Mesothelial cell of epicardium (in vitro differentiated cells): ENCODE measurements around the gene ABCA13. TPM values are rescaled to one million over a fixed set of nuclear protein-coding genes. Genes with fewer than 3 reads are reported as not detected.

ENCODE experiments used
- DNase-seq, 2 experiments: peaks; one replicate each; pipeline ENCODE4 v3.0.0; 2021; ENCODE audit warnings: low spot score in 2 of 2; ENCODE audit not compliant: unreplicated experiment in 2 of 2
- H3K27ac Mint-ChIP-seq: 2 replicates; pipeline ENCODE4 v1.8.0; 2021; ENCODE audit warnings: mixed read lengths
- H3K27me3 Mint-ChIP-seq: 2 replicates; pipeline ENCODE4 v1.8.0; 2021; ENCODE audit warnings: low read depth, mixed read lengths
- H3K36me3 Mint-ChIP-seq: 2 replicates; pipeline ENCODE4 v1.8.0; 2021; ENCODE audit warnings: mixed read lengths
- H3K4me1 Mint-ChIP-seq: 2 replicates; pipeline ENCODE4 v1.8.0; 2021; ENCODE audit warnings: mixed read lengths
- H3K4me3 Mint-ChIP-seq: 2 replicates; pipeline ENCODE4 v1.8.0; 2021; ENCODE audit warnings: mild to moderate bottlenecking, moderate library complexity, mixed read lengths
- H3K9me3 Mint-ChIP-seq: 2 replicates; pipeline ENCODE4 v1.8.0; 2021; ENCODE audit warnings: mixed read lengths
- total RNA-seq: library from RNA; stranded (reverse); gene quantifications from 3 replicates; pipeline ENCODE4 v1.2.1, GENCODE V29; 2021
- TF ChIP-seq, protein P1 (sequence below): fragments of 200-600 bp; sonication (generic); IDR thresholded peaks from one replicate; pipeline ENCODE4 v1.5.0; 2021; ENCODE audit warnings: antibody characterized with exemption; ENCODE audit not compliant: unreplicated experiment

Gene ABCA13
- total RNA-seq, 1 donor from 2014 or later = 0.29 TPM

DNA sequence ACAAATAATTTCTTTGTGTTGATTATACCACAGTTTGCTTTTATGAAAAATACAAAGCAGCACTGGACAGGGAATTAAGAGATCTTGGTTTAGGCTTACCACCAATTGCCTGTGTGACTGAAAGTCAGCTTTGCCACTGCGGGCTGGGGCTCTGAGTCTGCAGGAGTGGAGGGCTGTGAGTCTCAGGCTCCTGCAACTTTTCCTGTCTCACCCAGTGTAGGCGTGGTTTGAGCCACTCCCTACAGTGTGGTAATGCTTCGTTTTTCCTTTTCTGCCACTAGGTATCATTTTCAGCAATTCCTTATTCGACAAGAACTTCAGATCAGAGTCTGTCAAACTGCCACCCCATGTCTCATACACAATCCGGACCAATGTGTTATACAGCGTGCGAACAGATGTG is 180.6 kb downstream of the ABCA13 start:
- TF ChIP-seq, protein P1, sequence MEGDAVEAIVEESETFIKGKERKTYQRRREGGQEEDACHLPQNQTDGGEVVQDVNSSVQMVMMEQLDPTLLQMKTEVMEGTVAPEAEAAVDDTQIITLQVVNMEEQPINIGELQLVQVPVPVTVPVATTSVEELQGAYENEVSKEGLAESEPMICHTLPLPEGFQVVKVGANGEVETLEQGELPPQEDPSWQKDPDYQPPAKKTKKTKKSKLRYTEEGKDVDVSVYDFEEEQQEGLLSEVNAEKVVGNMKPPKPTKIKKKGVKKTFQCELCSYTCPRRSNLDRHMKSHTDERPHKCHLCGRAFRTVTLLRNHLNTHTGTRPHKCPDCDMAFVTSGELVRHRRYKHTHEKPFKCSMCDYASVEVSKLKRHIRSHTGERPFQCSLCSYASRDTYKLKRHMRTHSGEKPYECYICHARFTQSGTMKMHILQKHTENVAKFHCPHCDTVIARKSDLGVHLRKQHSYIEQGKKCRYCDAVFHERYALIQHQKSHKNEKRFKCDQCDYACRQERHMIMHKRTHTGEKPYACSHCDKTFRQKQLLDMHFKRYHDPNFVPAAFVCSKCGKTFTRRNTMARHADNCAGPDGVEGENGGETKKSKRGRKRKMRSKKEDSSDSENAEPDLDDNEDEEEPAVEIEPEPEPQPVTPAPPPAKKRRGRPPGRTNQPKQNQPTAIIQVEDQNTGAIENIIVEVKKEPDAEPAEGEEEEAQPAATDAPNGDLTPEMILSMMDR = no peak
- Mint-ChIP-seq H3K4me3 (no peak overlapping the region), H3K4me1 (peaks cover 10% of the 10 kb centered on the region), H3K36me3 (no peaks in the 10 kb centered on the region), H3K27me3 (peaks cover 29% of the 10 kb centered on the region), H3K27ac (no peak overlapping the region), H3K9me3 (no peaks in the 10 kb centered on the region)
- DNase-seq = no peak

DNA sequence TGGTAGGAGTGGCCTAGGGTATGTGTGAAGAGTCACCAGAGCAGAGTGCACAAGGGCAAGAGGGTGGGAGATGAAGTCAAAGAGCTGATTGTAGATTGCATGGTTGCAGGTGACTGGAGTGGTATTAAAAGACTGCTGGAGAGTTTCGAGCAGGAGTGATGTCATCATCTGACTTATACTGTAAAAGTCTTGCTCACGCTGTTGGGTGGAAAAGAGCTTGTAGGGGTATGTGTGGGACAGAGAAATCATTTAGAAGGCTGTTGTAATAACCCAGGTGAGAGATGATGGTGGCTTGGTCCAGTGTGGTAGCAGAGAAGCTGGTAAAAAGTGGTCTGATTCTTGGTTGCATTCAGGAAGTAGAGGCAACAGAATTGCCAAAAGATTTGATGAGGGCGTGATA is 184.1 kb downstream of the ABCA13 start:
- Mint-ChIP-seq H3K4me1 (no peaks in the 10 kb centered on the region), H3K4me3 (no peak overlapping the region), H3K9me3 (no peaks in the 10 kb centered on the region), H3K36me3 (no peaks in the 10 kb centered on the region), H3K27ac (no peak overlapping the region), H3K27me3 (peaks cover 42% of the 10 kb centered on the region)
- TF ChIP-seq, protein P1 = no peak
- DNase-seq = no peak

DNA sequence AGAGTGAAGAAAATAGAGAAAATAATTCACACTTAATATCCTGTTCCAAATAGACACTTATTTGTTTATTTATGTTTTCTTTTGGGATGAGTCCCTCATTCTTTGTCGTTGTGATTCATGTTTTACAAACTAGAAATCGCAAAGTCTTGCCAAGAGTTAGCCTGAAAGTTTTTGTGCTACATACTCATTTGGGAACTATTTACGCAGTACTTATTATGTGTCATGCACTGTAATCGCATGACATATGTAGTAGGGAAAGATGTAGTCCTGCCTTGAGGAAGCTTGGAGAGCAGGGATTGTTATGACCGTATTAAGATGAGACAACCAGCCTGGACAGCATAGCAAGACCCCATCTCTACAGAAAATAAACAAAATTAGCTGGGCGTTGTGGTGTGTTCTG is 189.3 kb downstream of the ABCA13 start:
- Mint-ChIP-seq H3K27me3 (peaks cover 39% of the 10 kb centered on the region), H3K4me1 (no peaks in the 10 kb centered on the region), H3K27ac (no peak overlapping the region), H3K9me3 (no peaks in the 10 kb centered on the region), H3K36me3 (no peaks in the 10 kb centered on the region), H3K4me3 (no peak overlapping the region)
- TF ChIP-seq, protein P1 = no peak
- no peak for DNase-seq

DNA sequence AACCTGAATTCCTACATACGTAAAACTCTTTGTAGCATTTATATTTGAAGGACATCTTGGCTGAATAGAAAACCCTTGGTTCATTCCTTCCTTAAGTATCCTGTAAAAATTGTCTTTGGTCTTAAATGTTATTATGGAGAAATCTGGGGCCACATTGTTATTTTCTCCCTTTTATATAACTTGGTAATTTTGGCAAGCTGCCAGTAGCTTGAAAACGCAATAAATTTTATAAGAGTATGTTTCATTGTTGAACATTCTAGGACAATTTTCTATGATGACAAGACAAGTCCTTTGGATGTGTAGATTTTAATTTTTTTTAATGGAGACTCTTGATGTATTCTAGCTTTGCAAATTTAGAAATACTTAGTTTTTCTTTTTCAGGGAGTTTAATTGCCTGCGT is 191.9 kb downstream of the ABCA13 start:
- Mint-ChIP-seq H3K27me3 (peaks cover 34% of the 10 kb centered on the region), H3K4me1 (no peaks in the 10 kb centered on the region), H3K4me3 (no peak overlapping the region), H3K9me3 (no peaks in the 10 kb centered on the region), H3K27ac (no peak overlapping the region), H3K36me3 (no peaks in the 10 kb centered on the region)
- TF ChIP-seq, protein P1 = no peak
- no peak for DNase-seq

DNA sequence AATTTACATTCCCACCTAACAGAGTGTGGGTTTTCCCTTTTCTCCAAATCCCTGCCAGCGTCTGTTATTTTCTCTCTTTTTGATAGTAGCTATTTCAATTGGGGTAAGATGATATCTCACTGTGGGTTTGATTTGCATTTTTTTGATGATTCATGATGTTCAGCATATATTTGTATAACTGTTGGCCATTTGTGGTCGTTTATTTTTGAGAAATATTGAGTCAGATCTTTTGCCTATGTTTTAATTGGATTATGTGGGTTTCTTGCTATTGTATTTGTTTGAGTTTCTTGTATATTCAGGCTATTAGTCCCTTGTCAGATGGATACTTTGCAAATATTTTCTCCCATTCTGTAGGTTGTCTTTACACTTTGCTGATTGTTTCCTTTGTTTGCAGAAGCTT is 193.8 kb downstream of the ABCA13 start:
- TF ChIP-seq, protein P1 = no peak
- Mint-ChIP-seq H3K36me3 (no peaks in the 10 kb centered on the region), H3K4me1 (no peaks in the 10 kb centered on the region), H3K27me3 (peaks cover 28% of the 10 kb centered on the region), H3K27ac (no peak overlapping the region), H3K9me3 (peaks cover 13% of the 10 kb centered on the region), H3K4me3 (no peak overlapping the region)
- DNase-seq = no peak

DNA sequence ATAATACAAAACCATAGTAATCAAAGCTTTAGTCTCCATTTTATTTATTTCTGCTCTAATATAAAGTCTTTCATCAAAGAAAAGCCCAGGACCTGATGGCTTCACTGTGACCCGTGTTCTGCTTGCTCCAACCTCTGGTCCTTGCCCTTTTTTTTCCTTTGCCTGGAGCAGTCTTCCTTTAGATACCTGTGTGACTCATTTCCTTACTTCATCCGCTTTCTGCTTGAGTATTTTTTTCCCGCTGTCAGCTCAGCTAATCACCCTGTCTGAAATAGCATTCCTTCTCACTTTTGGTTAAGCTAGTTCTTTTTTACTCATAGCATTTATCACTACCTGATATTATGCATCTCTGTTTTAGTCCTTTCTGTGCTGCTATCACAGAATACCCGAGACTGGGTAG is 194.8 kb downstream of the ABCA13 start:
- no peak for DNase-seq
- peaks cover 27% of the 10 kb centered on the region for H3K27me3 Mint-ChIP-seq
- H3K9me3 Mint-ChIP-seq = peaks cover 22% of the 10 kb centered on the region
- H3K36me3 Mint-ChIP-seq = no peaks in the 10 kb centered on the region
- no peak overlapping the region for H3K27ac Mint-ChIP-seq
- no peaks in the 10 kb centered on the region for H3K4me1 Mint-ChIP-seq
- TF ChIP-seq, protein P1 = no peak
- H3K4me3 Mint-ChIP-seq = no peak overlapping the region
